ENCODE results near the gene SLC17A9. TPM values are rescaled to one million over a fixed set of nuclear protein-coding genes. Genes with fewer than 3 reads are reported as not detected.

The SLC17A9 gene
- total and polyA plus RNA-seq, 8 donors: 0.63 to 7.7 (median 3.1) TPM

GRCh38 chr20:62947532-62948300 lies 4.8 kb upstream of the SLC17A9 start:
- Histone ChIP-seq H3K4me3 (no peak overlapping the region), H3K4me1 (peaks cover 0 to 6% (median 0%) of the 10 kb centered on the region in 3 donors), H3K27ac (no peak overlapping the region), H3K27me3 (no peaks in the 10 kb centered on the region), H3K9me3 (no peaks in the 10 kb centered on the region), H3K36me3 (peaks cover 8 to 43% (median 15%) of the 10 kb centered on the region in 3 donors)
- TF ChIP-seq CTCF (IDR thresholded peaks at IDR 0.05): no peak
- DNase-seq (peak in 1 of 6 donors; percentile 21), ATAC-seq (no peak), FAIRE-seq (no peak)
- WGBS, 2 donors: 93 to 95% methylated on average over 17 of the region's 17 CpGs
- intact Hi-C loops (cut with DNase I): no loop called here

GRCh38 chr20:62949153-62949821 lies 3.2 kb upstream of the SLC17A9 start:
- intact Hi-C loops (cut with DNase I): no loop called here
- DNase-seq (no peak), FAIRE-seq (no peak), ATAC-seq (no peak)
- Histone ChIP-seq H3K27me3 (no peaks in the 10 kb centered on the region), H3K9me3 (no peaks in the 10 kb centered on the region), H3K36me3 (peaks cover 3 to 27% (median 15%) of the 10 kb centered on the region in 3 donors), H3K4me1 (peaks cover 0 to 6% (median 0%) of the 10 kb centered on the region in 3 donors), H3K4me3 (no peak overlapping the region), H3K27ac (no peak overlapping the region)
- TF ChIP-seq CTCF (IDR thresholded peaks at IDR 0.05): no peak
- 95 to 99% methylated on average over 6 of the region's 6 CpGs for WGBS, 2 donors

GRCh38 chr20:62949962-62950361 lies 2.5 kb upstream of the SLC17A9 start:
- DNase-seq (no peak), ATAC-seq (no peak), FAIRE-seq (no peak)
- Histone ChIP-seq H3K4me1 (peaks cover 0 to 6% (median 0%) of the 10 kb centered on the region in 3 donors), H3K36me3 (peaks cover 3 to 20% (median 11%) of the 10 kb centered on the region in 3 donors), H3K4me3 (no peak overlapping the region), H3K27me3 (no peaks in the 10 kb centered on the region), H3K27ac (no peak overlapping the region), H3K9me3 (no peaks in the 10 kb centered on the region)
- TF ChIP-seq CTCF (IDR thresholded peaks at IDR 0.05): no peak
- 91% methylated on average over 12 of the region's 12 CpGs for WGBS, 2 donors
- intact Hi-C loops (cut with DNase I): no loop called here

GRCh38 chr20:62950741-62951140 lies 1.8 kb upstream of the SLC17A9 start:
- no peak for TF ChIP-seq CTCF (IDR thresholded peaks at IDR 0.05)
- 88 to 94% methylated on average over 8 of the region's 8 CpGs for WGBS, 2 donors
- no peaks in the 10 kb centered on the region for H3K27me3 ChIP-seq
- no peak for DNase-seq
- FAIRE-seq: no peak
- H3K27ac ChIP-seq: no peak overlapping the region
- H3K9me3 ChIP-seq: no peaks in the 10 kb centered on the region
- peaks cover 3 to 13% (median 5%) of the 10 kb centered on the region in 3 donors for H3K36me3 ChIP-seq
- ATAC-seq: no peak
- intact Hi-C loops (cut with DNase I): no loop called here
- H3K4me3 ChIP-seq: no peak overlapping the region
- H3K4me1 ChIP-seq: peaks cover 0 to 6% (median 0%) of the 10 kb centered on the region in 3 donors
